Karpas-422 (cell line): Measurements from ENCODE around the gene SLC44A3. TPM values are rescaled to one million over a fixed set of nuclear protein-coding genes. Genes with fewer than 3 reads are reported as not detected.
"Not testable (repeated sequence)": the region's sequence is repeated elsewhere in the genome, so short reads cannot be mapped to it uniquely, and the experiment has no call there.

Experiments
- DNase-seq: peaks from one replicate; pipeline ENCODE4 v3.0.0-alpha.2; 2015
- H2AFZ ChIP-seq: fragments of 200-600 bp; sonication (generic); 2 replicates; pipeline ENCODE4 v1.6.1; 2014; ENCODE audit warnings: antibody characterized with exemption, low read length, mixed read lengths
- H3K27ac ChIP-seq: fragments of 200-600 bp; sonication (generic); 2 replicates; pipeline ENCODE4 v1.5.1; 2014; ENCODE audit warnings: mild to moderate bottlenecking, low read length, moderate library complexity
- H3K27me3 ChIP-seq: fragments of 200-600 bp; sonication (generic); 2 replicates; pipeline ENCODE4 v1.6.1; 2014; ENCODE audit warnings: low read length, mixed read lengths
- H3K36me3 ChIP-seq: fragments of 200-600 bp; sonication (generic); 2 replicates; pipeline ENCODE4 v1.6.1; 2014; ENCODE audit warnings: low read length, mixed read lengths; ENCODE audit not compliant: insufficient read depth
- H3K4me1 ChIP-seq: fragments of 200-600 bp; sonication (generic); 2 replicates; pipeline ENCODE4 v1.6.1; 2014; ENCODE audit warnings: mild to moderate bottlenecking, low read length, mixed read lengths
- H3K4me2 ChIP-seq: fragments of 200-600 bp; sonication (generic); 2 replicates; pipeline ENCODE4 v1.6.1; 2014; ENCODE audit warnings: low read length, low read depth, mild to moderate bottlenecking; ENCODE audit not compliant: poor library complexity, severe bottlenecking
- H3K4me3 ChIP-seq: fragments of 200-600 bp; sonication (generic); 2 replicates; pipeline ENCODE4 v1.5.1; 2014; ENCODE audit warnings: mild to moderate bottlenecking, antibody characterized with exemption, low read length, mixed read lengths
- H3K79me2 ChIP-seq: fragments of 200-600 bp; sonication (generic); 2 replicates; pipeline ENCODE4 v1.6.1; 2014; ENCODE audit warnings: mild to moderate bottlenecking, low read length, mixed read lengths
- H3K9ac ChIP-seq: fragments of 200-600 bp; sonication (generic); 2 replicates; pipeline ENCODE4 v1.6.0; 2014; ENCODE audit warnings: low read length
- H3K9me2 ChIP-seq: fragments of 200-600 bp; sonication (generic), shearing (Covaris generic); replicated peaks from 2 replicates; pipeline ENCODE4 v1.6.0; 2014; ENCODE audit warnings: mild to moderate bottlenecking, low read length, moderate library complexity; ENCODE audit not compliant: insufficient read depth
- H3K9me3 ChIP-seq: fragments of 300-700, 200-600 bp; sonication (generic); 2 replicates; pipeline ENCODE4 v1.6.1; 2014; ENCODE audit warnings: low read length, mixed read lengths
- H4K20me1 ChIP-seq: fragments of 200-600 bp; sonication (generic); 2 replicates; pipeline ENCODE4 v1.6.1; 2014; ENCODE audit warnings: mild to moderate bottlenecking, antibody characterized with exemption, low read length, low read depth; ENCODE audit not compliant: insufficient read depth
- total RNA-seq: library from RNA; depleted of rRNA; stranded (reverse); fragments of >200 nt; shearing (Covaris generic); gene quantifications from 2 replicates; pipeline ENCODE4 v1.2.3, GENCODE V29; 2014; ENCODE audit warnings: low replicate concordance

Gene SLC44A3
- total RNA-seq, 1 experiment from 2014 or later: not detected

DNA sequence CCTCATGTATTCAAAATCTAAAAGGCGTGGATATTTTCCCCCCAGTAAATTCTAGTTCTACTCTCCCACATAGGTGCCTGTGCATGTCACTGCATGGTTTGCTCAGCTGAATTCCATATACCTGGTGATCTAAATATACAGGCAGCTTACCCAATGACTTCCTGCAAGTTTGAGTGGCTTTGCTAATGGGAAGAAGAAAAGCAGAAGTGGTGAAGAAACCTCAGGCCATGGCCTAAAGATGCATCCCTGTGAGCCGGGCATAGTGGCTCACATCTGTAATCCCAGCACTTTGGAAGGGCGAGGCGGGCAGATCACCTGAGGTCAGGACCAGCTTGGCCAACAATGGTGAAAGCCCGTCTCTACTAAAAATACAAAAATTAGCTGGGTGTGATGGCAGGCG lies 11.5 kb downstream of the SLC44A3 start:
- Histone ChIP-seq H3K4me1 (no peaks in the 10 kb centered on the region), H3K9me3 (no peaks in the 10 kb centered on the region), H2AFZ (no peak overlapping the region), H3K4me3 (no peak overlapping the region), H3K27ac (no peak overlapping the region), H4K20me1 (no peaks in the 10 kb centered on the region), H3K36me3 (no peaks in the 10 kb centered on the region), H3K9me2 (no peaks in the 10 kb centered on the region), H3K9ac (no peak overlapping the region), H3K4me2 (no peak overlapping the region), H3K27me3 (no peaks in the 10 kb centered on the region), H3K79me2 (no peaks in the 10 kb centered on the region)
- no peak for DNase-seq

DNA sequence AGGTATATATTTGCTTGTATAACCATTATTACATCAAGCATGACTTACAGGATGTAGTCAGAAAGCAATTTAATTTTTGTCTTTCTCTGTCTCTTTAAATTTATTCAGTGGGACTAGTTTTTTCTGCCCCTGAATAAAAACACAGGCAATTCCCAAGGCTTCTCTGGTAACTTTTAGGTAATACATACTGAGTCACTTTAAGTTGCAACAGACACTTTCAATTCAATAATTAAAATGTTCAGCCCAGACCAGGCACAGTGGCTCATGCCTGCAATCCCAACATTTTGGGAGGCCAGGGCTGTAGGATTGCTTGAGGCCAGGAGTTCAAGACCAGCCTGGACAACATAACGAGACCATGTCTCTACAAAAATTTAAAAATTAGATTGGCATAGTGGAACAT lies 12.3 kb downstream of the SLC44A3 start:
- no peak for DNase-seq
- H3K79me2 ChIP-seq: no peaks in the 10 kb centered on the region
- H3K9ac ChIP-seq: no peak overlapping the region
- H3K27me3 ChIP-seq: no peaks in the 10 kb centered on the region
- H3K4me2 ChIP-seq: no peak overlapping the region
- H3K4me1 ChIP-seq: no peaks in the 10 kb centered on the region
- no peaks in the 10 kb centered on the region for H3K9me2 ChIP-seq
- no peak overlapping the region for H3K4me3 ChIP-seq
- no peak overlapping the region for H3K27ac ChIP-seq
- H4K20me1 ChIP-seq: no peaks in the 10 kb centered on the region
- no peaks in the 10 kb centered on the region for H3K9me3 ChIP-seq
- no peaks in the 10 kb centered on the region for H3K36me3 ChIP-seq
- no peak overlapping the region for H2AFZ ChIP-seq

DNA sequence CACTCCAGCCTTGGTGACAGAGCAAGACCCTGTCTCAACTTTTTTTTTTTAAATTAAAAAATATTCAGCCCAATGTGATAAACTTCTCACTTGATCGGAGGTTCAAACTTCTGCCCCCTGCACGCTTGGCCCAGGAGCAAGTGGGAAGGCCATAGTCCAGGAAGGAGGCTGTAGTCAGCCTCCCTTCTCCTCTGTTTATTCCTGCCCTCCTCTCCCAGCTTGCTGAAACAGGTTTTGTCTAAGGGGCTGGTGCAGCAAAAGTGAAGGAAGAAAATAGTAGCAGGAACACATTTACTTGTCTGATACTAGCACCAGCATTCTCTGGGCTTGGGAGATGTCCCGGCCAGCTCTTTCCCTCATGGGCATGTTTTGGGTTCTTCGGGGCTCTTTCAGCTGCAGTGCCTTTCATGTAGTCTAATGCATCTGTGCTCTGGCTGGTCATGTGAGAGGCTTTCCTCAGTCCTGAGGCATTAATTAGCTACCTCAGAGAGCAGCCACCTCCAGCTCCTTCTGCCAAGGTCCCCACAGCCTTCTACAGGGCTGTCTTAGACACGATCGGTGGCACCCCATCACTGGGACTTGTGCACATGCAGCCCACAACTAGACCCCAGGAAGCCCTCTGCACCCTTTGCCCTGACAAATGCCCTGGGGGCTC lies 12.9 kb downstream of the SLC44A3 start:
- H2AFZ ChIP-seq: no peak overlapping the region
- H3K9ac ChIP-seq: no peak overlapping the region
- no peaks in the 10 kb centered on the region for H3K79me2 ChIP-seq
- H3K9me2 ChIP-seq: no peaks in the 10 kb centered on the region
- no peaks in the 10 kb centered on the region for H3K4me1 ChIP-seq
- no peaks in the 10 kb centered on the region for H4K20me1 ChIP-seq
- no peaks in the 10 kb centered on the region for H3K27me3 ChIP-seq
- H3K4me3 ChIP-seq: no peak overlapping the region
- DNase-seq: no peak
- H3K9me3 ChIP-seq: no peaks in the 10 kb centered on the region
- H3K27ac ChIP-seq: no peak overlapping the region
- H3K36me3 ChIP-seq: no peaks in the 10 kb centered on the region
- no peak overlapping the region for H3K4me2 ChIP-seq

DNA sequence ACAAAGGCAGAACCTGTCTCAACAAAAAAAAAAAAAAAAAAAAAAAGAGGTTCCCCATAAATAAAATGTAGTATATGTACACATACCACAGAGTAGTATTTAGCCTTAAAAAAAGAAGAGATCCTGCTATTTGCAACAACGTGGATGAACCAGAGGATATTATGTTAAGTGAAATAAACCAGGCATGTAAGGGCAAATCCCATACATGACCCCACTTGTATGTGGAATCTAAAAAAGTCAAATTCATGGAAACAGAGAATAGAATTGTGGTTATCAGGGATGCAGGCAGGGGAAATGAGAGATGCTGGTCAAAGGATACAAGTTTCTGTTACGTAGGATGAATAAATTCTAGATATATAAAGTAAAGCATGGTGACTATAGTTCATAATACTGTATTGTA lies 16.7 kb downstream of the SLC44A3 start:
- Histone ChIP-seq H3K9me3 (no peaks in the 10 kb centered on the region), H3K9me2 (no peaks in the 10 kb centered on the region), H3K36me3 (no peaks in the 10 kb centered on the region), H3K27me3 (no peaks in the 10 kb centered on the region), H4K20me1 (no peaks in the 10 kb centered on the region), H3K4me1 (no peaks in the 10 kb centered on the region), H3K4me3 (no peak overlapping the region), H3K79me2 (no peaks in the 10 kb centered on the region), H3K27ac (no peak overlapping the region), H3K9ac (no peak overlapping the region), H3K4me2 (no peak overlapping the region), H2AFZ (no peak overlapping the region)
- peak; percentile 25 for DNase-seq

DNA sequence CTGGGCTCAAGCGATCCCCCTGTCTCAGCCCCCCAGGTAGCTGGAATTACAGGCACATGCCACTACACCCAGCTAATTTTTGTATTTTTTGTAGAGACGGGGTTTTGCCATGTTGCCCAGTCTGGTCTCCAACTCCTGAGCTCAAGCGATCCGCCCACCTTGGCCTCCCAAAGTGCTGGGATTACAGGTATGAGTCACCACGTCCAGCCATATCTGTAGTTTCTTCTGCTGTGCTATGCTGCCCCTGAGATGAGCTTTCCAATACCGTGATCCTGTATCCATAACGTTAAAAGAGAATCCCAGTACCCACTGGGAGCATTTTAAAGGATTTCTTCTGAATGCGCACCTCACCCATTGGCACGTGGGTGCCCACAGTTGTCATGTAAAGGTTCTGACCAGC lies 20.2 kb downstream of the SLC44A3 start:
- DNase-seq, H3K9ac ChIP-seq, H3K36me3 ChIP-seq, H3K4me2 ChIP-seq, H2AFZ ChIP-seq, H3K9me3 ChIP-seq, H3K4me3 ChIP-seq, H3K4me1 ChIP-seq, H4K20me1 ChIP-seq, H3K27ac ChIP-seq, H3K9me2 ChIP-seq, H3K79me2 ChIP-seq, H3K27me3 ChIP-seq: not testable (repeated sequence)

DNA sequence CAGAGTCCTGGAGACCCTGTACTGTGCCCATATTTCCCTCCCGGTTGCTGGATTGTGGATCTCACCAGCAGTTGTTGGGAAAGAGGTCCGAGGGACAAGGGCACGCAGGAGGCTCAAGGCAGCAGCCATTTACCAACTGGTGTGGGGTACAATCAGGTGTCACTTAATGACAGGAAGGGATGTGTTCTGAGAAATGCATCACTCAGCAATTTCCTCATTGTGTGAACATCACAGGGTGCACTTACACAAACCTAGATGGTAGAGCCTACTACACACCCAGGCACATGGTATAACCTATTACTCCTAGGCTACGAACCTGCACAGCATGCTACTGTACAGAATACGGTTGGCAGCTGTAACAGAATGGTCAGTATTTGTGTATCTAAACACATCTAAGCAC lies 20.7 kb downstream of the SLC44A3 start:
- Histone ChIP-seq H3K9me2 (no peaks in the 10 kb centered on the region), H3K4me1 (no peaks in the 10 kb centered on the region), H3K27me3 (no peaks in the 10 kb centered on the region), H3K4me3 (no peak overlapping the region), H3K27ac (no peak overlapping the region), H4K20me1 (no peaks in the 10 kb centered on the region), H3K79me2 (no peaks in the 10 kb centered on the region), H3K36me3 (no peaks in the 10 kb centered on the region), H3K9ac (no peak overlapping the region), H3K9me3 (no peaks in the 10 kb centered on the region), H3K4me2 (no peak overlapping the region), H2AFZ (no peak overlapping the region)
- no peak for DNase-seq

DNA sequence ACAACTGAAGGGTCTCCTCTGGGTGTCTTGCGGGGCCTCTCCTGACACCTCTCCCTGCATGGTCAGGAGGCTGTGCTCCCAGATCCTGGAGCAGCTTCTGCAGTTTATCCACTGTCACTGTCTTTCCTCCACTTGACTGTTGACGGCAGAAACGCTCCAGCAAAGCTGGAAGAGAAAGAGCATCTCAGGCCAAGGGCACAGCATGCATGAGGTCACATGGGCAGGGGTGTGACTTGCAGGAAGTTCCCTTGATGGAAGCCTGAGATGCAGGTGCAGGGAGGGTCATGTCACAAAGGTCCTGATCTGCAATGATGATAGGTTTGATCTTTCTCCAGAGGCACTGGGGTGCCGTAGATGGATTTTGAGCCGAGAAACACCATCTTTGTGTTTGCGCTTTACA lies 23.3 kb downstream of the SLC44A3 start:
- no peak overlapping the region for H3K27ac ChIP-seq
- no peak overlapping the region for H3K4me3 ChIP-seq
- H3K79me2 ChIP-seq: no peaks in the 10 kb centered on the region
- no peaks in the 10 kb centered on the region for H3K9me3 ChIP-seq
- DNase-seq: no peak
- no peaks in the 10 kb centered on the region for H3K27me3 ChIP-seq
- no peaks in the 10 kb centered on the region for H3K4me1 ChIP-seq
- no peaks in the 10 kb centered on the region for H3K9me2 ChIP-seq
- no peaks in the 10 kb centered on the region for H3K36me3 ChIP-seq
- no peak overlapping the region for H2AFZ ChIP-seq
- H4K20me1 ChIP-seq: no peaks in the 10 kb centered on the region
- no peak overlapping the region for H3K4me2 ChIP-seq
- no peak overlapping the region for H3K9ac ChIP-seq

DNA sequence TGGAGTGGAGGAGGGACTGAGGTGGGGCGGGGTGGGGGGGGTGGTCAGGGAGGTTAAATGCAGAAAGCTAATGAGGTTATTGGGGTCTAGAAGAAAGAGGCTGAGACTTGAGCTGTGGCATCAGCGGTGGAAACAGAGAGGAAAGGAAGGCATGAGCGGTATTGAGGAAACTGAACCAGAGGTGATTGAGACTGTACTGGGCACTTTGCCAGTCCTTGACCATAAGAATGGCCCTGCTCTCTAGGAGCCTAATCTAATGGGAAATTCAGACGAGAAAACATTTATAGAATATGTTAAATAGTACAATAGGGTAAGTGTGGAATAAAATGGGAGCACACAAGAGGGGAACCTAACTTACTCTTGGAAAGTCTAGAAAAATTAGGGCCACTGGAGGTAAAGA lies 23.7 kb downstream of the SLC44A3 start:
- Histone ChIP-seq H3K36me3 (no peaks in the 10 kb centered on the region), H3K4me1 (no peaks in the 10 kb centered on the region), H2AFZ (no peak overlapping the region), H4K20me1 (no peaks in the 10 kb centered on the region), H3K4me2 (no peak overlapping the region), H3K27ac (no peak overlapping the region), H3K27me3 (no peaks in the 10 kb centered on the region), H3K9ac (no peak overlapping the region), H3K4me3 (no peak overlapping the region), H3K9me2 (no peaks in the 10 kb centered on the region), H3K9me3 (no peaks in the 10 kb centered on the region), H3K79me2 (no peaks in the 10 kb centered on the region)
- no peak for DNase-seq

DNA sequence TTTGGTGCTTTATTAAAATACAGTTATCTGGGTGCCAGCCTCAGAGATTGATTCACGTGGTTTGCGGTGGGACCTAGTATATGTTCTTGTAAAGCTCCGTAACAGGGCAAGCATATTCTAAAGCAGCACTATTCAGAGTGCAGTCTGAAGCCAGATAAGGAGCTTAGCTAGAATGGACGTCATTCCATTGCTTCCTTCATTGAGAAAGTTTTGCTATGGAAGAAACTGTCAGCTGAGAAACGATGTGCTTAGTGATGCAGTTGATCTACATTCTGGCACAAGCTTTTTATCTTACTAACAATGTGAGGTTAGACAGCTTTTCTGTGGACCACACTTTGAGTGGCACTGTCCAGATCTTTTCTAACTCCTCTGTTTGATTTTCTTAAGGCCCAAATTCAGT lies 26.2 kb downstream of the SLC44A3 start:
- no peak overlapping the region for H3K9ac ChIP-seq
- H2AFZ ChIP-seq: no peak overlapping the region
- no peaks in the 10 kb centered on the region for H3K36me3 ChIP-seq
- no peaks in the 10 kb centered on the region for H3K4me1 ChIP-seq
- H3K4me3 ChIP-seq: no peak overlapping the region
- H3K27me3 ChIP-seq: no peaks in the 10 kb centered on the region
- no peak overlapping the region for H3K4me2 ChIP-seq
- no peaks in the 10 kb centered on the region for H3K79me2 ChIP-seq
- H3K9me2 ChIP-seq: no peaks in the 10 kb centered on the region
- no peaks in the 10 kb centered on the region for H3K9me3 ChIP-seq
- H3K27ac ChIP-seq: no peak overlapping the region
- no peak for DNase-seq
- H4K20me1 ChIP-seq: no peaks in the 10 kb centered on the region
